Skin of body (tissue), 2 donors: ENCODE data around the gene PCDHA9. TPM values are rescaled to one million over a fixed set of nuclear protein-coding genes. Genes with fewer than 3 reads are reported as not detected.
"Not testable (repeated sequence)": the region's sequence is repeated elsewhere in the genome, so short reads cannot be mapped to it uniquely, and the experiment has no call there.

Experiments
- DNase-seq: peaks from one replicate; lab custom pipeline; 2025; lab: John Stamatoyannopoulos, UW
- total RNA-seq: library from RNA; depleted of rRNA; stranded (reverse); fragments of >200 nt; gene quantifications from one replicate; pipeline ENCODE4 v1.2.3, GENCODE V29; 2014

Gene PCDHA9
- 0.30 TPM for total RNA-seq

GRCh38 chr5:140848139-140849102 lies at the start of gene PCDHA9:
PCDHA9 (plus strand) TSS chr5:140848382; CDS start chr5:140848496, 114 bp downstream.
- not testable (repeated sequence) for DNase-seq

GRCh38 chr5:140800816-140801493 lies 47.2 kb upstream of the PCDHA9 start, which contains the start of gene PCDHA3:
PCDHA3 (plus strand) TSS chr5:140801057.
- DNase-seq = no peak

- DNase-seq = no peak
Measured at GRCh38 chr5:140801494-140801841, 46.7 kb upstream of the PCDHA9 start.

GRCh38 chr5:140802381-140802780 lies 45.8 kb upstream of the PCDHA9 start:
- DNase-seq = not testable (repeated sequence)

GRCh38 chr5:140802781-140803271 lies 45.4 kb upstream of the PCDHA9 start:
- DNase-seq = no peak

GRCh38 chr5:140806834-140807775 lies 41.1 kb upstream of the PCDHA9 start, which contains the start of gene PCDHA4:
PCDHA4 (plus strand) TSS chr5:140807068.
- no peak for DNase-seq

GRCh38 chr5:140808241-140808888 lies 39.8 kb upstream of the PCDHA9 start:
- DNase-seq = not testable (repeated sequence)

GRCh38 chr5:140808889-140809291 lies 39.3 kb upstream of the PCDHA9 start:
- DNase-seq = no peak

GRCh38 chr5:140821375-140822280 lies 26.6 kb upstream of the PCDHA9 start, which contains the start of gene PCDHA5:
PCDHA5 (plus strand) TSS chr5:140821613.
- DNase-seq = no peak

GRCh38 chr5:140822281-140822629 lies 25.9 kb upstream of the PCDHA9 start:
- DNase-seq = no peak

- DNase-seq = not testable (repeated sequence)
Measured at GRCh38 chr5:140822969-140823368, 25.2 kb upstream of the PCDHA9 start.

- no peak for DNase-seq
Measured at GRCh38 chr5:140823475-140823874, 24.7 kb upstream of the PCDHA9 start.

GRCh38 chr5:140827704-140828361 lies 20.3 kb upstream of the PCDHA9 start, which contains the start of gene PCDHA6:
PCDHA6 (plus strand) TSS chr5:140827960; CDS start chr5:140828092, 132 bp downstream.
- DNase-seq = no peak

GRCh38 chr5:140828362-140828737 lies 19.8 kb upstream of the PCDHA9 start:
- no peak for DNase-seq

- DNase-seq = not testable (repeated sequence)
Measured at GRCh38 chr5:140829511-140830501, 18.4 kb upstream of the PCDHA9 start.

GRCh38 chr5:140833993-140834392 lies 14.2 kb upstream of the PCDHA9 start, which contains the start of gene PCDHA7:
PCDHA7 (plus strand) TSS chr5:140834269; CDS start chr5:140834384, 115 bp downstream.
- DNase-seq = no peak

GRCh38 chr5:140834439-140835008 lies 13.7 kb upstream of the PCDHA9 start:
- not testable (repeated sequence) for DNase-seq
